GM12873 (cell line): ENCODE results near the gene SPNS2.

ENCODE experiments used
- CTCF ChIP-seq: IDR thresholded peaks from 2 replicates; pipeline ENCODE4 v1.5.1; 2012; ENCODE audit warnings: low read depth, mild to moderate bottlenecking, moderate library complexity, low read length, control low read depth; ENCODE audit not compliant: insufficient read depth; ENCODE audit errors: missing control alignments

Gene SPNS2

DNA sequence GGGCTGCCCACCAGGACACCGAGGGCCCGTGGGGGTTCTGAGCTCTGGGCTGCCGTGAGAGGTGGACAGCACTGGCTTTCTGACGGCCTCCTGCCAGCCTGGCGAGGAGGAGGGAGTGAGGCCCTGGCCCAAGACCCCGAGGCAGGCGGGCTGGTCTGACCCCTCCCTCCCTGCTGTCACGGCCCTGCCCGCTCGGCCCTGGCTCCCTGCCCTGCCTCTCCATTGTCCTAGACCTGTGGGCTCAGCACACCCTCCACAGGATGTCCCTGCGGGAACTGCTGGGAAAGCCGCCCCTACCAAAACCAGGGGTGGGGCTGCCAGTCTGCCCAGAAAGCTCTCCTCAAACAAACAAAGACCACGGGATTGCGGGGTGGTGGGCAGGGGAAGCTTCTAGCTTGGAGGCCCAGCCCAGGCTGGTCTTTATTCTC is 20.7 kb downstream of the SPNS2 start:
- TF ChIP-seq CTCF: no peak

DNA sequence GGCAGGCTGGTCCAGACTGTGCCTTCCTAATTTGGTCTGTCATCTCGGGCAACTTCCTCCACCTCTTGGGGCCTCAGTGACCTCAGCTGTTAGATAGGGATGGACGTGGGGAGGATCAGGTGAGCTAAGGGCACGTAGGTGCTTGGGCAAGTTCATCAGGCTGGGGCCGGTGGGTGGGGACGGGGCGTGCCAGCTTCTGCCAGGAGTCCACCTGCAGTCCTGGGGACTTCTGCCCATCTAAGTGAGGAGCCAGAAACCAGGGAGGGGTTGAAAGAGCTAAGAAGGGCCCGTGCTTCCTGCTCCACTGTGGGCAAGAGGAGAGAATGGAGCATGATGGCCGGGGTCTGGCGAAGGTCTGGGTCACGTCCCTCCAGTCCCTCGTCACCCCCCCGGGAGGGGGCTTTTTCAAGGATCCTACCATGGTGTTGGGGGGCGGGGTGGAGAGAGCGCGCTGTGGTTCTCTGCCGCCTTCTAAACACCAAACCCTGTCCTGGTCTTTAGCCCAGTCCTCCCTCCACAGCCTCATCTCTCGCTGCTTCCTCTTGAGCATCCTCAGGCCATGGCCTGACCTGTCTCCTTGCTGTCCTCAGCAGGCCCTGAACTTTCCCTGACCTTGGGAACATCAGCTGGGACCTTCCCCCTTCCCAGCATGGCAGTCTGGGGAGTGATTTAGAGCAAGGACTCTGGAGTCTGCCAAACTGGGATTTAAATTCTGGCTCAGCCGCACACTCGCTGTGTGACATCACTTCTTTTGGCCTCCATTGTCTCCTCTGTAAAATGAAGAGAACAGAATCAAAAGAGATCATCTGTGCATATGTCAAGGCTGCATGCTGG is 21.6 kb downstream of the SPNS2 start:
- no peak for TF ChIP-seq CTCF

GRCh38 chr17:4520894-4521600 is 22.4 kb downstream of the SPNS2 start:
- TF ChIP-seq CTCF: no peak

DNA sequence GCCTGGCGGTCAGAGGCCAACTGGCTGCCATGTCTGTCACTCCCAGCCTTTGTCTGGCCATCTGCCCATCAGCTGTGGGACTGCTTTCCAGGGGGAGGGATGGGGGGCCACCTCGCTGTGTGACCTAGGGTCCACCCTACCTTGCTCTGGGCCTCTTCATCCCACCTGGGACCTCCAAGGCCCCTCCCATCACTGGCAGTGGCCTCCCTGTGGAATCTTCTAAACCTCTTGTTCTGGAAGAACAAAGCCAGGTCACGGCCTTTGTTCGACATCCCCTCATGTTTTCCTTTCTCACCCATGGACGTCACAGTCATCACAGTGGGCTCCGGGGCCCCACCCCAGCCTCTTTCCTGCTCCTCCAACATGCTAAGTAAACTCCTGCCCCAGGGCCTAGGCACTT is 24.0 kb downstream of the SPNS2 start:
- TF ChIP-seq CTCF: no peak

DNA sequence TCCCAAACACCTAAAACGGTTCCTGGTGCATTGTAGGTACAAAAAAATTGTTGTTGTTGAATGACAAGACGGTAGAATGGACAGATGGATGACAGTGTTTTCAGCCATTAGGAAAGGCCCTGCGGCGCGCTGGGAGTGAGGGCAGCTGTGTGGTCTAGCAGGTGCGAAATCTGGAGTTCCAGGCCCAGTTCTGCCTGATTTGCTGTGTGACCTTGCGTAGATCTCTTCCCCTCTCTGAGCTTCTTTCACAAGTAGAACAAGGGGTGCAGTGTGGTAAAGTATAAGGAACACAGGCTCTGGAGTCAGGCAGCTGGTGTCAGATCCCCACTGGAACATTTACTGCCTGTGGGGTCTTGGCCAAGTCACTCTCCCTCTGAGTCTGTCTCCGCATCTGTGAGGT is 25.3 kb downstream of the SPNS2 start:
- TF ChIP-seq CTCF: no peak

- no peak for TF ChIP-seq CTCF
Observed at GRCh38 chr17:4525691-4526397, 27.2 kb downstream of the SPNS2 start.

DNA sequence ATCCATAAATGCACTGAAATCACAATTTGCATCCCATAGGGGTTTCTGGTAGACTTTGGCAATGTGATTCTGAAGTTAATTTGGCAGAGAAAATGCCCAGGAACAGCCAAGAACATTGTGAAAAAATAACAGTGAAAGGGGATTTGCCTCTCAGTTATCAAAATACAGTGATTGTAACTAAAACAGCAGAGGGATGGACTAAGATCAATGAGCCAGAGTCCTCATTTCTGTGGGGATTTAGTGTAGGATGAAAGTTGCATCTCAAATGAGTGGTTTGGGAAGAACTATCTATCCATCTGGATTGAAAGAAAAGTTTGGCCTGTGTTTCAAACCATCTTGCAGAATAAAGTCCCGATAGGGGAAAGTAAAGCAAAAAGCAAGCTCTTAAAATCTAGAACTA is 28.5 kb downstream of the SPNS2 start:
- TF ChIP-seq CTCF: no peak
